Astrocyte of the spinal cord (primary cell): Measurements from ENCODE around the gene PIK3C2G.

Experiments used
- DNase-seq: peaks from one replicate; pipeline ENCODE4 v3.0.0; 2011; ENCODE audit warnings: low read depth, low spot score
- H3K4me3 ChIP-seq: 2 replicates; pipeline ENCODE4 v1.5.1; 2011; ENCODE audit warnings: low read depth, mild to moderate bottlenecking, low read length, moderate library complexity
- in situ Hi-C: cut with HindIII; loops from 2 replicates; pipeline ENCODE4 v1.10.0; 2017; ENCODE audit warnings: low sequenced_read_pairs
- TF ChIP-seq, protein P1 (sequence below): IDR thresholded peaks from 2 replicates; pipeline ENCODE4 v1.5.1; 2012; ENCODE audit warnings: low read depth, mild to moderate bottlenecking, low read length, inconsistent platforms

PIK3C2G gene

GRCh38 chr12:18472304-18472703, 211.0 kb downstream of the PIK3C2G start:
- DNase-seq, result no peak

DNA sequence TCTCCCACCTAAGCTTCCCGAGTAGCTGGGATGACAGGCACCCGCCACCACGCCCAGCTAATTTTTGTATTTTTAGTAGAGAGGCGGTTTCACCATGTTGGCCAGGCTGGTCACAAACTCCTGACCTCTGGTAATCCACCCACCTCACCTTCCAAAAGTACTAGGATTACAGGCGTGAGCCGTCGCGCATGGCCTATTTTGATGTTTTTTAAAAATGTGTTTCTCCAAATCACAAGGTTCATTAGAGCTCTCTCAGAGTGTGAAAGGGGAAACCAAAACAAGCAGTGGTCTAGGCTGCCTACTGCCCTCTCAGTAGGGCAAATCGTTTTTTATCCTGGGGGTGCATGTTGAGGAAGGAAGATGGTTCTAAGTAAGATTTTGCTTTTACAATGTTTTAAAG, 211.5 kb downstream of the PIK3C2G start:
- in situ Hi-C loops, result no loop called here
- H3K4me3 ChIP-seq, result no peak overlapping the region
- no peak for DNase-seq
- TF ChIP-seq, protein P1, sequence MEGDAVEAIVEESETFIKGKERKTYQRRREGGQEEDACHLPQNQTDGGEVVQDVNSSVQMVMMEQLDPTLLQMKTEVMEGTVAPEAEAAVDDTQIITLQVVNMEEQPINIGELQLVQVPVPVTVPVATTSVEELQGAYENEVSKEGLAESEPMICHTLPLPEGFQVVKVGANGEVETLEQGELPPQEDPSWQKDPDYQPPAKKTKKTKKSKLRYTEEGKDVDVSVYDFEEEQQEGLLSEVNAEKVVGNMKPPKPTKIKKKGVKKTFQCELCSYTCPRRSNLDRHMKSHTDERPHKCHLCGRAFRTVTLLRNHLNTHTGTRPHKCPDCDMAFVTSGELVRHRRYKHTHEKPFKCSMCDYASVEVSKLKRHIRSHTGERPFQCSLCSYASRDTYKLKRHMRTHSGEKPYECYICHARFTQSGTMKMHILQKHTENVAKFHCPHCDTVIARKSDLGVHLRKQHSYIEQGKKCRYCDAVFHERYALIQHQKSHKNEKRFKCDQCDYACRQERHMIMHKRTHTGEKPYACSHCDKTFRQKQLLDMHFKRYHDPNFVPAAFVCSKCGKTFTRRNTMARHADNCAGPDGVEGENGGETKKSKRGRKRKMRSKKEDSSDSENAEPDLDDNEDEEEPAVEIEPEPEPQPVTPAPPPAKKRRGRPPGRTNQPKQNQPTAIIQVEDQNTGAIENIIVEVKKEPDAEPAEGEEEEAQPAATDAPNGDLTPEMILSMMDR, result no peak

More at GRCh38 chr12:18472304-18472703, 211.0 kb downstream of the PIK3C2G start:
- no peak overlapping the region for H3K4me3 ChIP-seq
- in situ Hi-C loops, result no loop called here
- TF ChIP-seq, protein P1, result no peak

GRCh38 chr12:18476861-18477260, 215.5 kb downstream of the PIK3C2G start:
- no peak overlapping the region for H3K4me3 ChIP-seq
- no peak for DNase-seq
- TF ChIP-seq, protein P1, result no peak
- in situ Hi-C loops, result no loop called here

DNA sequence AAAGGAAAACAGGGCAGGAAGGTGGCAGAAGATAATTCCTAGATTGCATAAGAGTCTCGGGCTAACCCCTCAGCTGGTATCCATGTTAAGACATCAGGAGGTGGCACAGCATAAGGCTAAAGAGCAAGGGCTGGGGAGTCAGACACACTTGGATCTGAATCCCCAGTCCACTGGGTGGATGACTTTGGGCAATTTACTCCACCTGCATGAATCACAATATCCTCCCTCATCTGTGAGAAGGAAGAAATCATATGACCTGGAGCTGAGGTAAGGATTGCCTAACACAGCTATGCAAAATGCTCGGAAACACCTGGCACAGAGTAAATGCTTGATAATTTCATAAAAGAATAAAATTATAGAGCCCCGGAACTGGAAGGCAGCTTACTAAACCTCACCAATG, 217.9 kb downstream of the PIK3C2G start:
- DNase-seq, result no peak
- in situ Hi-C loops, result no loop called here
- TF ChIP-seq, protein P1, result no peak
- no peak overlapping the region for H3K4me3 ChIP-seq

DNA sequence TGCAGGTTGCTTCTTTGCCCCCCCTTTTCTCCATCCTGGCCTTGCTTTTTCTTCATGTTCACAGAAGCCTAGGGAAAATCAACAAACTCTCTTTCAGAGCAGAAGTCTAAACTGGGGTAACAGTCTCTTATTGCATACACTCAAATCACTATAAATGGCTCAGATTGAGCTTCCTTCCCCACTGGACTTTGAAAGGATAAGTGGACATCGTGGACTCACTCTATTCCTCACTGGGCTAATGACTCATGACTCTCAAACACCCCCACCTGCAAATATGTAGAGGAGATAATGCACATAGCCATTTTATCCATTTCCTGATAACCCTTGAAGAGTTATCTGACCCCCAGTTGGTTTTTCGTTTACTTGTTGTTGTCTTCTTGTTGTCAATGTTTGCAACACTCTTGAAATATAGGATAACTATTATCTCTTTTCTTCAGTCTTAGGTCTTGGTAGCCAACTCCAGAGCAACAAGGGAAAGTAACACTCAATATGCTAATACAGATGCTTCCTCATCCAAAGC, 221.3 kb downstream of the PIK3C2G start:
- TF ChIP-seq, protein P1, result no peak
- in situ Hi-C loops, result no loop called here
- DNase-seq, result no peak
- no peak overlapping the region for H3K4me3 ChIP-seq

DNA sequence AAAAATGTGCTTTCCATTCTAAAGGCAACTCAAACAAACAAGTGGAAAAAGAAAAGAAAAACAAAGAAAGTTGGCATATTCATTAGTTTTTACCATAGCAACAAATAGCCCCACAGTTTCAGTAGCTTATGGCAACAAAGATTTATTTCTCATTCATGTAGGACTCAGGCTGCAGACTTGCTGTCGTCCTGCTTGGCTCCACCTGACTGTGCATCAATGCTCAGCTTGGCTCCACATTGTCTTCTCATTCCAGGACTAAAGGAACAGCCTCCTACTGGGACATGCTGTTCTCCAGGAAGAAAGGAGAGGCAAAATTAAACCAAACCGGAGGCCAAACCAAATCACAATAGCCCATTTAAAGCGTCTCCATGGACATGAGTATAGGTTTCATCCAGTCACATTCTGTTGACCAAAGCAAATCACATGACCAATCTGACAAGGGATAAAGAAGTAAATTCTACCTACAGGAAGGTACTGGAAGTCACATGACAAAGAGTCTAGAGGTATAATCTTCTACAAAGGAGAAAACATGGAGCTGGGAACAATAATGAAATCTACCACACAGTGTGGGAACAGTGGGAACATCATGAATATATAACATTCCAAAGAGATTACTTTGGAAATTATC, 222.5 kb downstream of the PIK3C2G start:
- in situ Hi-C loops, result no loop called here
- H3K4me3 ChIP-seq, result no peak overlapping the region
- TF ChIP-seq, protein P1, result no peak
- DNase-seq, result no peak
